Measurements from ENCODE around the gene ANK2. TPM values are rescaled to one million over a fixed set of nuclear protein-coding genes. Genes with fewer than 3 reads are reported as not detected.
A peak's percentile ranks its signal among the peaks of the same experiment; 100 is the strongest.

The ANK2 gene
- total RNA-seq, 1 donor from 2014 or later = 121 TPM

DNA sequence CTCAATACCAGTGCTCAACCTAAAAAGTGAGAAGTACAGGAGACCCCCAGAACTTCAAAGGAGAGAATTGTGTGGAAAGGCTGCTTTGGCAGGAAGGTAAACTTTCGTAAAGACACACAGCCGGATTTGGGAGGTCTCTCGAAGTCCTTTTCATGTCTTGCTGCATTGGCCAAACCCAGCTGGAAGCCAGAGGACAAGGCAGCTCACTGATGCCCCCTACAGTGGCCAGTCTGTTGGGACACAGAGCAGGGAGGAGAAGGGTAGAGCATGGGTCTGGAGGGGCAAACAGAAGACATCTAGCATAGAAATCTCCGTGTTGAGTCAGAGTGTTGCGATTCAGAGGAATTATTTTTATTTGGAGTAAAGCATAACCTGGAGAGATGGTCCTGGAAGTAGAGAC, 198.9 kb downstream of the ANK2 start:
- Mint-ChIP-seq H3K36me3 (no peaks in the 10 kb centered on the region), H3K27ac (no peak overlapping the region)
- DNase-seq (ENCODE audit: low spot score) = peak; percentile 48

DNA sequence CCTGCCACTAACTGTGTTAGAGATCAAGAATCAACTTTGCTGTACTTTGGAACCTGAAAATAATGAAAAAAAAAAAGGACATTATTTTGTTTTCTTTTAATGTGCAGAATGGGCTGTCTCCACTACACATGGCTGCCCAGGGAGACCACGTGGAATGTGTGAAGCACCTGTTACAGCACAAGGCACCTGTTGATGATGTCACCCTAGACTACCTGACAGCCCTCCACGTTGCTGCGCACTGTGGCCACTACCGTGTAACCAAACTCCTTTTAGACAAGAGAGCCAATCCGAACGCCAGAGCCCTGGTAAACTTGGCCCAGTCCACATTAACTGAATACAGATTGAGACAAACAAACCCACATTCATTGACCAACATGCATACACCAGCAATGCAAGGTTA, 206.2 kb downstream of the ANK2 start:
- TF ChIP-seq EZH2 (IDR thresholded peaks at IDR 0.05) (no peak), EZH2phosphoT487 (IDR thresholded peaks at IDR 0.05) (no peak)
- TF ChIP-seq, protein P1, sequence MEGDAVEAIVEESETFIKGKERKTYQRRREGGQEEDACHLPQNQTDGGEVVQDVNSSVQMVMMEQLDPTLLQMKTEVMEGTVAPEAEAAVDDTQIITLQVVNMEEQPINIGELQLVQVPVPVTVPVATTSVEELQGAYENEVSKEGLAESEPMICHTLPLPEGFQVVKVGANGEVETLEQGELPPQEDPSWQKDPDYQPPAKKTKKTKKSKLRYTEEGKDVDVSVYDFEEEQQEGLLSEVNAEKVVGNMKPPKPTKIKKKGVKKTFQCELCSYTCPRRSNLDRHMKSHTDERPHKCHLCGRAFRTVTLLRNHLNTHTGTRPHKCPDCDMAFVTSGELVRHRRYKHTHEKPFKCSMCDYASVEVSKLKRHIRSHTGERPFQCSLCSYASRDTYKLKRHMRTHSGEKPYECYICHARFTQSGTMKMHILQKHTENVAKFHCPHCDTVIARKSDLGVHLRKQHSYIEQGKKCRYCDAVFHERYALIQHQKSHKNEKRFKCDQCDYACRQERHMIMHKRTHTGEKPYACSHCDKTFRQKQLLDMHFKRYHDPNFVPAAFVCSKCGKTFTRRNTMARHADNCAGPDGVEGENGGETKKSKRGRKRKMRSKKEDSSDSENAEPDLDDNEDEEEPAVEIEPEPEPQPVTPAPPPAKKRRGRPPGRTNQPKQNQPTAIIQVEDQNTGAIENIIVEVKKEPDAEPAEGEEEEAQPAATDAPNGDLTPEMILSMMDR (IDR thresholded peaks at IDR 0.05) = no peak
- no peaks in the 10 kb centered on the region for H3K27me3 Mint-ChIP-seq (ENCODE audit: insufficient read depth, low read depth)

More for the DNA sequence above, 198.9 kb downstream of the ANK2 start:
- Histone ChIP-seq H3K4me1 (peaks cover 6% of the 10 kb centered on the region), H3K9me3 (ENCODE audit: low read depth) (no peaks in the 10 kb centered on the region), H3F3A (ENCODE audit: low read depth) (peaks cover 10% of the 10 kb centered on the region), H3K27ac (no peak overlapping the region), H3K27me3 (no peaks in the 10 kb centered on the region), H3K79me2 (ENCODE audit: low read depth) (no peaks in the 10 kb centered on the region), H2AFZ (replicated peaks) (no peak overlapping the region), H3K36me3 (peaks cover 33% of the 10 kb centered on the region), H3K4me2 (no peak overlapping the region), H3K4me3 (no peak overlapping the region), H3K9ac (no peak overlapping the region), H4K20me1 (ENCODE audit: low read depth) (no peaks in the 10 kb centered on the region)
- Mint-ChIP-seq H3K9me3 (peaks cover 2% of the 10 kb centered on the region), H3K27me3 (ENCODE audit: insufficient read depth, low read depth) (peaks cover 2% of the 10 kb centered on the region), H3K4me3 (no peak overlapping the region), H3K4me1 (no peaks in the 10 kb centered on the region)
- no peak for TF ChIP-seq EZH2 (IDR thresholded peaks at IDR 0.05)
- no peak for TF ChIP-seq EZH2phosphoT487 (IDR thresholded peaks at IDR 0.05)
- TF ChIP-seq, protein P1 (IDR thresholded peaks at IDR 0.05) = peak; percentile 47

DNA sequence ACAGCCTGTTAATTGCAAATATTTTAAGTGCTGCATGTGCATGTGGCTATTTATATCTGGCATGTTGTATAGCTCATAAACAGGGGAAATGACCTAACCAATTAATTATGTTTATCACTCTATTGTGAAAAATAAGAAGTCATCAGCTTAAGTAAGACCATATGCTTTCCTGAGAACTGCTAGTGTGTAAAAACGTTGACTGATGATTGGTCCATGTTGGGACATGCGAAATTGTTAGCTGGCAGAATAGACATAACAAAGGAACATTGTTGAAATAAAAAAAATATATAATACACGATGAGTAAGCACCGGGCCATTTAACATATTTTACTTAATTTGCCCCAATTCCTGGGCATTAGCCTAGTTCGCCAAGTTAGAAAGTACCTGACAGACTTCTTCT, 207.5 kb downstream of the ANK2 start:
- Histone ChIP-seq H3K36me3 (peaks cover 32% of the 10 kb centered on the region), H3K4me3 (no peak overlapping the region), H3F3A (ENCODE audit: low read depth) (no peaks in the 10 kb centered on the region), H3K79me2 (ENCODE audit: low read depth) (no peaks in the 10 kb centered on the region), H3K4me2 (no peak overlapping the region), H3K27ac (no peak overlapping the region), H3K9ac (no peak overlapping the region), H2AFZ (replicated peaks) (no peak overlapping the region), H3K4me1 (no peaks in the 10 kb centered on the region), H3K27me3 (no peaks in the 10 kb centered on the region), H4K20me1 (ENCODE audit: low read depth) (no peaks in the 10 kb centered on the region), H3K9me3 (ENCODE audit: low read depth) (no peaks in the 10 kb centered on the region)
- Mint-ChIP-seq H3K9me3 (no peaks in the 10 kb centered on the region), H3K36me3 (peaks cover 8% of the 10 kb centered on the region), H3K4me1 (peaks cover 6% of the 10 kb centered on the region), H3K27ac (no peak overlapping the region), H3K4me3 (no peak overlapping the region), H3K27me3 (ENCODE audit: insufficient read depth, low read depth) (peaks cover 2% of the 10 kb centered on the region)
- TF ChIP-seq, protein P1 (IDR thresholded peaks at IDR 0.05) = no peak
- TF ChIP-seq EZH2 (IDR thresholded peaks at IDR 0.05) = no peak
- TF ChIP-seq EZH2phosphoT487 (IDR thresholded peaks at IDR 0.05) = no peak
- no peak for DNase-seq (ENCODE audit: low spot score)

More for the DNA sequence above, 206.2 kb downstream of the ANK2 start:
- Histone ChIP-seq H3K79me2 (ENCODE audit: low read depth) (no peaks in the 10 kb centered on the region), H3K27me3 (no peaks in the 10 kb centered on the region), H3K27ac (no peak overlapping the region), H2AFZ (replicated peaks) (no peak overlapping the region), H3K9me3 (ENCODE audit: low read depth) (no peaks in the 10 kb centered on the region), H3K9ac (no peak overlapping the region), H4K20me1 (ENCODE audit: low read depth) (no peaks in the 10 kb centered on the region), H3K4me3 (no peak overlapping the region), H3K36me3 (peaks cover 28% of the 10 kb centered on the region), H3K4me1 (no peaks in the 10 kb centered on the region), H3K4me2 (no peak overlapping the region), H3F3A (ENCODE audit: low read depth) (no peaks in the 10 kb centered on the region)
- Mint-ChIP-seq H3K4me1 (peaks cover 1% of the 10 kb centered on the region), H3K9me3 (no peaks in the 10 kb centered on the region), H3K27ac (no peak overlapping the region), H3K4me3 (no peak overlapping the region), H3K36me3 (peaks cover 8% of the 10 kb centered on the region)
- DNase-seq (ENCODE audit: low spot score) = no peak
